ENCODE data around the gene SWSAP1.
"Not testable (repeated sequence)": the region's sequence is repeated elsewhere in the genome, so short reads cannot be mapped to it uniquely, and the experiment has no call there.

The SWSAP1 gene, protein sequence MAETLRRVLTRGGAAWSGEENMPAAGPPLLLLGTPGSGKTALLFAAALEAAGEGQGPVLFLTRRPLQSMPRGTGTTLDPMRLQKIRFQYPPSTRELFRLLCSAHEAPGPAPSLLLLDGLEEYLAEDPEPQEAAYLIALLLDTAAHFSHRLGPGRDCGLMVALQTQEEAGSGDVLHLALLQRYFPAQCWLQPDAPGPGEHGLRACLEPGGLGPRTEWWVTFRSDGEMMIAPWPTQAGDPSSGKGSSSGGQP

DNA sequence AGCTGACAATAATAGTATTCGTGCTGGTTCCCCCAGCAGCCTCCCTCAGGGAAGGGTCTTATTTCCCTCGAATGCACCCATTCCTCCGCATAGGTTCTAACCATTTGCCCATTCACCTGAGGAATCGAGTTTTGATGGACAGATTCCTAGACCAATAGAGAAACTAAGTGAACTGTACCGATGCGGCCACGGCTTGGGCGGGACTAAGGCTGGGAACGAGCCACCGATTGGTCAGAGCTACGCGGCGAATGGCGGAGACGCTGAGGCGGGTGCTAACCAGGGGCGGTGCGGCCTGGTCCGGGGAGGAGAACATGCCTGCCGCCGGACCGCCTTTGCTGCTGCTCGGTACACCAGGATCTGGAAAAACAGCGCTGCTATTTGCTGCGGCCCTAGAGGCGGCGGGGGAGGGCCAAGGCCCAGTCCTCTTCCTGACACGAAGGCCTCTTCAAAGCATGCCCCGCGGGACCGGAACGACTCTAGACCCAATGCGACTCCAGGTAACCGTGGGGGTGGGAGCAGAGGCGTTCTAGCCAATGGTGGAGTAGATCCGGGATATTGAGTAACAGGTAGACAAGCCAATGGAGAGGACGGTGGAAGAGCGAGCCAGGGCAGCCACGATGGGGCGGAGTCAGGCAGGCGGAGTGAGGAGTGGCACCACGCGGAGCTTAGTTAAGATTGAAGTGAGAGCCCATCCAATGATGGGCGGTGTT lies at the start of gene SWSAP1:
Gene SWSAP1 (plus strand): TSS at position 234 of the 710 bp plus-strand sequence. CDS start 15 bp downstream, at position 249.
- DNase-seq (ENCODE audit: low spot score), result peak; percentile 100

DNA sequence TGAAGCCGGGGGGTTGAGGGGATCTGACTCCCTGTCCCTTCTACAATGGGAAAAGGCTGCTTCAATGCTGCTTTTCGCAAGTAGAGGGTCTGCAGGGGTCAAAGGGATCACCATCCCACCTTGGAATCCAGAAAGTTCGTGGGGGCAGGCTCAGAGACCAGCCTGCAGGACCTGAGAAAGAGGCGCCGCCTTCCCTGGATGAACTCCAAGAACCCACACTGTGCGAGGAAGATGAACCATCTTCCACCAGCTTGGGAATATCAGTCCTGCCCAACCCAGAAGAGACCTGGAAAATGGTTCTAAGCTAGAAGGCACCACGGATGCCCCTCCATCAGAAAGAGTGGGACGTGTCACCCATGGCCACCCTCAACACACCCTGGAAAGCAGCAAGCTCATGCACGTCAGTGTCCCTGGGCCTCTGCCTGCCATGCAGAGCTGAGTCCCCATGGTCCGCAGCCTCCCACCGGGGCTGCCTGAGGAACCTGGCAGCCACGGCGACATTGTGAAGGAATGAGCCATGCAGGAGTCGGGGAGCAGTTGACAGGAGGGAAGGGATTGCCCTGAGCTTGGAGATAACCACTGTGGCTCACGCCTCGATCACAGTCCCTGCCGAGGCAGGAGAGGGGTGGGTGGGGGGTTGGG lies 49.6 kb upstream of the SWSAP1 start:
- no peak for DNase-seq (ENCODE audit: low spot score)

DNA sequence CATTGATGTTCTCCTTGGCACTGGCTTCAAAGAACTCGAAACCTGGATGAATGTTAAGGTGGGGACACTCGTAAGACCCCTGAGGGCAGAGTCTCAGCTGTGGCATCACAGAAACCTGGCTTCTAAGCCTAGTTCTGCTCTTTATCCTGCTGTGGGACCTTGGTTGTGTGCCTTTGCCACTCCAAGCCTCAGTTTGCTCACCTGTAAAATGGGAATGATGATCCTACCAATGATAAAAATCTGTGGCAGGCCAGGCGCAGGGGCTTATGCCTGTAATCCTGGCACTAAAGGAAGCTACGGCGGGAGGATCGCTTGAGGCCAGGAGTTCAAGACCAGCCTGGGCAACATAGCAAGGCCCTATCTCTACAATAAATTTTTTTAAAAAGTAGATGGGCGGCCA lies 48.9 kb upstream of the SWSAP1 start:
- no peak for DNase-seq (ENCODE audit: low spot score)

DNA sequence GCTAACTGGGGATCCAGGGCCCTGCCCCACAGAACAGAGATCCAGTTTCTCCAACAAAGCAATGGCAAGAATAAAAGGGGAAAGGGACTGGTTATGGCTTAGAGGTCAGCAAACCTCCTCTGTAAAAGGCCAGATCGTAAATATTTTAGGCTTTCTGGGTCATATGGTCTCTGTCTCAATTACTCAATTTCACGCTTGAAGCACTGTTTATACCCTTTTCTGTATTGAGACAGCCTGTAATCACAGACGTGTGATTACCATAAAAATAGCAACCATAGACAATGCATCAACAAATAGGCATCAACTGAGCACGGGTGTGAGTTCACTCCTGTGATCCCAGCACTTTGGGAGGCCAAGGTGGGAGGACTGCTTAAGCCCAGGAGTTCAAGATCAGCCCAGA lies 44.3 kb upstream of the SWSAP1 start:
- no peak for DNase-seq (ENCODE audit: low spot score)

DNA sequence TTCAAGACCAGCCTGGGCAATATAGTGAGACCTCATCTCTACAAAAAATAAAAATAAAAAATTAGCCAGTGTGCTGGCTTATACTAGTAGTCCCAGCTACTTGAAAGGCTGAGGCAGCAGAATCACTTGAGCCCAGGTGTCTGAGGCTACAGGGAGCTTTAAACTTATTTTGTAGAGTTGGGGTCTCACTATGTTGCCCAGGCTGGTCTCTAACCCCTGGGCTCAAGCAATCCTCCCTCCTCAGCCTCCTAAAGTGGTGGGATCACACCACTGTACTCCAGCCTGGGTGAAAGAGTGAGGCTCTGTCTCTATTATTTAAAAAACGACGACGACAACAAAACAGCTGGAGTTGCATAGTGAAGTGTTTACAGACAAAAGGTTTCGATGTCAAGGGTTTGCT lies 43.0 kb upstream of the SWSAP1 start:
- DNase-seq (ENCODE audit: low spot score), result no peak

DNA sequence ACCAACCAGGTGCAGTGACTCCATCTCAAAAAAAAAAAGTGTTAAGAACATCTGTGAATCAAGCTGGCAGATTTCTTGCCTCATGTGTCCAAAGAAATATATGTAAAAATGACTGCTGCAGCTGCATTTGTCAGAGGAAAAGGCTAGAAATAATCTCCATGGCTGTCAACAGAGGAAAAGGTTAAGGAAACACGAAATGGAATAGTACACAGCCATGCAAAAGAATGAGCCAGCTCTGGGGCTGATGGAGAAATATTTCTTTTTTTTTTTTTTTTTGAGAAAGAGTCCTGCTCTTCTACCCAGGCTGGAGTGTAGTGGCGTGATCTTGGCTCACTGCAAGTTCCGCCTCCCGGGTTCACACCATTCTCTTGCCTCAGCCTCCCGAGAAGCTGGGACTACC lies 41.6 kb upstream of the SWSAP1 start:
- DNase-seq (ENCODE audit: low spot score), result no peak

DNA sequence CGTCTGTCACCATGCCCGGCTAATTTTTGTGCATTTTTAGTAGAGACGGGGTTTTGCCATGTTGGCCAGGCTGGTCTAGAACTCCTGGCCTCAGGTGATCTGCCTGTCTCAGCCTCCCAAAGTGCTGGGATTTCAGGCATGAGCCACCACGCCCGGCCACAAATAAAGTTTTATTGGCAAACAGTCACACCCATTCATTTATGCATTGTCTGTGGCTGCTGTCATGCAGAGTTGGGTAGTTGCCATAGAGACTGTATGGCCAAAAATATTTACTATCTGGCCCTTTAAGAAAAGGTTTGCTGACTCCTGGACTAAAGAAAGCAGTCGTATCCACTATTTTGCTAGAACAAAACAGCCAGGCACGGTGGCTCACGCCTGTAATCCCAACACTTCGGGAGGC lies 40.6 kb upstream of the SWSAP1 start:
- not testable (repeated sequence) for DNase-seq (ENCODE audit: low spot score)

DNA sequence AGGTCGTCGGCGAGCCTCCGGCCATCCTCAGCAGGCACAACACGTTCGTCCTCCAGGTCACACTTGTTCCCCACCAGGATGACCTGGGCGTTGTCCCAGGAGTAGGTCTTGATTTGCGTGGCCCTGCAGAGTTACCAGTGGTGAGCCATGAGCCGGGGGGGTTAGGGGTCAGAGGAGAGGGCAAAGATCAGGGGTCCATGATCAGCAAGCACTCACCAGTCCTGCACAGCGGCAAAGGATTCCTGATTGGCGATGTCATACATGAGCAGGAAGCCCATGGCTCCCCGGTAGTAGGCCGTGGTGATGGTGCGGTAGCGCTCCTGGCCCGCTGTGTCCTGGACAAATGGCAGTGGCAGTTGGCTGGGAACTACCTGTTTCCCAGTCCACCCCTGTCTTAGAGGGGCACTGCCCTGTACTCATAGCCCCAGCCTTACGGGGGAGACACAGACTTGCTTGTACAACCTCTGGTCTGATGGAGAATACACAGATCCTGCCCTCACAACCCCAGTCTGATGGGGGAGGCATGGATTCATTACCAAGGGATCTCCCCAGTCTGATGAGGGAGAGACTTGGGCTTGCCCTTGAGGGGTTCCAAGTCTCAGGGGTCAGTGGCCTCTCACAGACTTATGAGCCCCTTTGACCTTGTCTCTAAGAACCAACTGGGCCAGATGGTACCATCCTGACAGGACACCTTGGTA lies 38.9 kb upstream of the SWSAP1 start:
- no peak for DNase-seq (ENCODE audit: low spot score)

DNA sequence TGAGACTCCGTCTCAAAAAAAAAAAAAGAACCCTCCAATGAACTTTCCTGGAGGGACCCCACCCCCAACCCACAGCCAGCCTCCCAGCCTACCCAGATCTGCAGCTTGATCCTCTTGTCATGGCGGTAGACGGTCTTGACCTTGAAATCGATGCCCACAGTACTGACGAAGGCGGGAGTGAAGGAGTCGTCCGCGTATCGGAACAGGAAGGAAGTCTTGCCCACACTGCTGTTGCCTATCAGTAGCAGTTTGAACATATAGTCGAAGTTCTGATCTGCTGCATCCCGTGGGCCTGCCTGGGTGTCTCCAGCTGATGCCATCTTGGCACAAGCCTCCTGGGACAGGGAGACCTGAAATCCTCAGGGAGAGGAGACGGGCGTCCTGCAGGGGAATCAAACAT lies 37.4 kb upstream of the SWSAP1 start:
- DNase-seq (ENCODE audit: low spot score), result no peak

DNA sequence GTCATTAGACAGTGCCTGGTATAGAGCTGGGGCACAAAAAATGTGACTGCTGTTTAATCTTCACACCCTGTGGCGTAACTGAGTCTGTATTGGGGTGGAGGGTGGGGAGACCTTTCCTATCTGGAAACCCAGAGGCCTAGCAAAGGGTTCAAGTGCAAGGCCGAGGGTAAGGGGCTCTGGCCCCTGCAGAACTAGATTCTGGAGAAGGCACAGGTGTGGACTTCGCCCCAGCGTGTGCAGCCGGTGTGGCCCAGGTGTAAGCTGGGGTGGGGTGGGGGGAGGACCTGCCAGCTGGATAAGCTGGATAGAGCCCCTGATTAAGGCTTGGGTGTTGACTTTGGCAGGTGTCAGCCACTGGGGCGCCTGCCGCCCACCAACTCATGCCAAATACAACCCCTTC lies 36.3 kb upstream of the SWSAP1 start:
- no peak for DNase-seq (ENCODE audit: low spot score)

DNA sequence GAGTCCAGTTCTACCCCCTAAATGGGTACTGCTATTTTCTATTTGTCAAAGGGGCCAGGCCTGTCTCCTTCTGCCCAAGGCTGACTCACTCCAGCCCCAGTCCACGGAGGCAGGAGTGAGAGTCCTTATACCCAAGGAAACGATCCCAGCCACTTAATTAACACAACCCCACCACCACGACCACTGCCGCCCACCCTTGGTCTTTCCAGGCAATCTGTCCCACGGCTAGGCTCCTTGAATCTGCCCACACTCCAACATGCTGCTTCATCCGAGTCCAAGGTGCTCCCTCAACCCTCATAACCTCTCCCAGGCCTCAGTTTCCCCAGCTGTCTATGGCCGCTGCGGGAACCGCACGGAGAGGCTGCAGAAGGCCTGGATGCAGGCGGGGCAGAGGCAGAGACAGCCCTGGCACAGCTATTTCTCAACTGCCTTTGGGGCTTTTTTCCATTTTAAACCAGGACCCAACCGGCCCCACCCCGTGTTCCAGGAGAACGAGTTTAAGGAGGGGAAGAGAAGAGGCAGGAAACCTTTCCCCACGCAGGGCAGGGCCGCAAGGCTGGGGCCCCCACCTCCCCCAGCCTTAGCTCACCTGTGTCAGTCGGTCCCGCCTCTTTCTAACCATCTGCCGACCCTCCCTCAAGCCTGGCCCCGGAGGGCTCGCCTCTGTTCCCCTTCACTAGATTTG lies 35.8 kb upstream of the SWSAP1 start:
- no peak for DNase-seq (ENCODE audit: low spot score)

DNA sequence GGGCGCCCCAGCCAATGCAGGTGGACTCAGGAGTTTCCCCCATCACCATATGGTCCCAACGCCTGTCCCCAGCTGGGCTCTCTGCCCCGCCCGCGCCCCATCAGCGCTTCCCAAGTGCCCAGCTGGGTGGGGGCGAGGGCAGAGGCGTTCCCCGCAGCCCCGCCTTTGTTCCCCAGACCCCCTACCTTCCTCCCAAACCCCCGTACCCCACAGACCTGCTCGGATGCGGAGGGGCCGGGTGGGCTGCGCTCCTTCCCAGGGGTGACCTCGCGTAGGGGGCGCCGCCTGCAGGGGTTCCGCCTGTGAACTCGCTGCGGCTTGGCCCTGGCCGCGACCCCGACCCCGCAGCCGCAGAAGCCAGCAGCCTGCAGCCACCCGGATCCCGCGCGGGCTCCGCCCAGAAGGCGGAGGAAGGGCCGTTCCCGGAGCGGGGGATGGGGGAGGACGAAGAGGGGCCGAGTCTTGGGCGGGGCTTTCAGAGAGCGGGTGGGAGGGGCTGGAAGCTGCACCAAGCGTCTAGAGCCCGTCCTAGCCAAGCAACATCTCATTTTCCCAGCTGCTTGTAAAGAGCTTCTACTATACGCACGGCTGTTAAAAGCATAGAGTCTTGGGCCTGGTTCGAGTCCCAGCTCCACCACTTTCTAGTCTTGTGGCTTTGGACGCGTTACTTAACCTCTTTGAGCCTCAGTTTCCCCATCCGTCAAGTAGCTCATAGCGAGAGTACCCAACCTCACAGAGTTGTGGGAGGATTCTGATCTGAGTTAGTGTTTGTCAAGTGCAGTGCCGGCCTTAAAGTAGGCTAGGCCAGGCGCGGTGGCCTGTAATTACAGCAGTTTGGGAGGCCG lies 35.0 kb upstream of the SWSAP1 start, which contains the start of gene RAB3D:
Gene RAB3D (minus strand): TSS at position 404 of the 845 bp plus-strand sequence. CDS start 2,258 bp downstream, outside the sequence.
- peak; percentile 97 for DNase-seq (ENCODE audit: low spot score)

DNA sequence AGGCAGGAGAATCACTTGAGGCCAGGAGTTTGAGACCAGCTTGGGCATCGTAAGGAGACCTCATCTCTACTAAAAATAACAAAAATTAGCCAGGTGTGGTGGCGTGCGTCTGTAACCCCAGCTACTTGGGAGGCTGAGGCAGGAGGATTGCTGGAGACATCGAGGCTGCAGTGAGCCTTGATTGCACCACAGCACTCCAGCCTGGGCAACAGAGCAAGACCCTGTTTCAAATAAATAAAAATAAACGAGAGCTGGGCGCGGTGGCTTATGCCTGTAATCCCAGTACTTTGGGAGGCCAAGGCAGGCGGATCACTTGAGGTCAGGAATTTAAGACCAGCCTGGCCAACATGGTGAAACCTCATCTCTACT lies 34.4 kb upstream of the SWSAP1 start:
- DNase-seq (ENCODE audit: low spot score), result not testable (repeated sequence)

DNA sequence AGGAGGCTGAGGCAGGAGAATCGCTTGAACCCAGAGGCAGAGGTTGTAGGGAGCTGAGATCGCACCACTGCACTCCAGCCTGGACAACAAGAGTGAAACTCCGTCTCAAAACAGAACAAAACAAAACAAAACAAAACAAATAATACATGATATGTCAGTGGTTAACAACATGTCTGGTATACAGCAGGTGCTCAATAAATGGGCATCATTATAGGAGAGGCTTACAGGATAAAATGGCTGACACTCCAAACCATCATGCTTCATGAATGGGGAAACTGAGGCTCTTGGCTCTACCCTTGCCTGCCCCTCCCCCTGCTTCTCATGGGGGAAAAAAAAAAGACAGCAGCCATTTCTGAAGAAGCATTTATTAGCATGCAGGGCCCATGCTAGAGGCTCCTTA lies 32.0 kb upstream of the SWSAP1 start:
- no peak for DNase-seq (ENCODE audit: low spot score)

DNA sequence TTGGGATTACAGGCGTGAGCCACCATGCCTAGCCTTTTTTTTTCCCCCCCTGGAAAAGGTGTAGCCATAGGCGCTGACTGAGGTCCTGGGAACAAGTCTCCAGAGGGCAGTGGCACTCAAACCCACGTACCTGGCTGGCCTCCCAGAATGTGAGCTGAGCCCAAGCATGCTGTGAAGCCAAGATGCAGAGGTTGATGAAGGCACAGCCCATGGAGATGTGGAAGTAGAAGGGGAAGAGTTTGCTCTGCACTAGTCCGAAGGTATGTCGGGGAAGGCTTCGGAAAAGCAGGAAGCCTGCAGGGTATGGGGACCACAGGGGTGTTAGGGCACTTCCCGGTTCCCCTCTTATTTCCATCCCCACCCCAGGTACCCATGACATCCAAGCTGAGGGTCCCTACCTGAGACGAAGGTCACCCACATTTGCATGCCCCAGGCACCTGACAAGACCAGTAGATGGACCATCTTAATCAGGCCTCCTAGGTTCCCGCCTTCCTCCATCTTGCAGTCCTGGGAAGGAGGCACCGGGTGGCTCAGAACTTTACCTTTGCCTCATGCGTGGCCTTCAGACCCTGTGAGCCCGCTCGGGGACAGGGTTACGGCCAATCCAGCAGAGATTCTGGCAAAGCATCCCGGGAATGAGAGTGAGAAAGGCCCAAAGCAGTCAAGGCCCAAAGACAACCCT lies 29.2 kb upstream of the SWSAP1 start:
- DNase-seq (ENCODE audit: low spot score), result no peak

DNA sequence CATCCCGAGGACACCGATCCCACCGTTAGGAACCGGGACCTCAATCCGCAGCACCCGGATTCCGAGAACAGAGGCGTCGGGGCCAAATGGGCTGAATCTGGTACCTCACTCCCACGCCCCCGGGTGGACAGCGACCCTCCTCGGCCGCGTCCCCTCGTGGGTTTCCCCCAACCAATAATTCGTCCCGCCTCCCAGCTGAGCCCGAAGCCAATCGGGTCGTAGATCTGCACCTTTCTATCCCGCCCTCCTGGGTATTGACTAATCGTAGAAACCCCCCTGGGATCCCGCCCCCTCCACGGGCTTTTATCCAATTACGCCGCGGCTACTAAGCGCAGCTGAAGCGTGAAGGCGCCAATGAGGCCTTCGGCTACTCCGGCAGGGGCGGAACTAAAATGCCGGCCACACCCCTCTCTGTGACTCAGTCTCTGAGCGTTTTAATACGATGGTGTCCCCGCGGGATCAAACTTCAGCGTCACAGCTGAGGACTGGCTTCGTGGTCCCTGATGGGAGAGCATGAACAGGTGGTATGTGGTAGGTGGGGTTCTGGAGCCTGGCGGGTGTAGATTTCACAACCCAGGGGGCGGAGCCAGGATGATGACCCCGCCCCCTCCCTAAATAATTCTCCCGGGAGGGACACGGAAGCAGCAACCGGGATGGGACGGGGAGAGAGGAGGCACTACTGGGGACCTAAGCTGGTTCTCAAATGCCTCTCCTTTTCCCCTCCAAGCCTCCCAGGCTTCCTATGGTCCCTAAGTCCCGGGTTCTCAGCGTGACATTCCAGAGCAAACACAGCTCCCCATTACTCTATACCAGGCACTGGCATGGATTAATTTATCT lies 28.1 kb upstream of the SWSAP1 start, which contains the start of the genes CCDC159 and TMEM205:
Gene CCDC159 (plus strand): TSS at position 416 of the 837 bp plus-strand sequence. CDS start 88 bp downstream, at position 504.
Gene TMEM205 (minus strand): TSS at position 165 of the 837 bp plus-strand sequence. CDS start 649 bp downstream, outside the sequence.
- peak; percentile 97 for DNase-seq (ENCODE audit: low spot score)

DNA sequence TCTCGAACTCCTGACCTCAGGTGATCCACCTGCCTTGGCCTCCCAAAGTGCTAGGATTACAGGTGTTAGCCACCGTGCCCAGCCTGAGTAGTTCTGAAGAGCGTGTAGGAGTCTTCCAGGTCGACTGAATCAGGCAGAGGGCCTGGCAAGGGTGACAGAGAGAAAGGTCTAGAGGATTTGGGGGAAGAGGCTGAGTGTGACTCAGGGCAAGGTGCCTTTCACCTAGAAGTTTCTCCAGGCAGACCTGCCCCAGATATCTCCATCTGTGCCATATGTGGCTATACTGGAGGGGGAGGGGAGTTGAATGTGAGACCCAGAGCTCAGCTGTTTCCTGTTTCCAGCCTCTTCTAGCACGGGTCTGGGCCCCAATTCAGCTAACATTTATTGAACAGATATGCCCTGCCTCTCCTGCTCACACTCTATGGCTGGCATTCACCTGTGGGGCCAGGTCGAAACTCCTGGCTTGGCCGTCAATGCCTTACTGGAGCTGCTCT lies 26.9 kb upstream of the SWSAP1 start:
- DNase-seq (ENCODE audit: low spot score), result no peak

DNA sequence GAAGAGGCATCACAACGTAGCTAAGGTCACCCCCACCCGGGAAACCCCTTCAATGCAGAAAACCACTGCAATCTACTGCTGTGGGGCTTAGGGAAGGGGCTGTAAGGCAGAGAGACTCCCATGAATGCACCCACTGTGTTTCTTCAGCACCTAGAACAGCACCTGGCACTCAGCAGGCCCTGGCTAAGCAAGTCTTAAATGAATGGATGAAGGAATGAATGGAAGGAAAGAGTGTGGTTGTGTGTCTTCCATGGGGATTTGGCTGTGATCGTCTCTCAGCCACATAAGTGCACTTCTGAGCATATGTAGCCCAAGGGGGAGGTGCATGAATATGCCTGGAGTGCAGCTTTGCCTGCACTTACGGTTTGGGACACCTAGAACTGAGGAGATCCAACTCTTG lies 25.3 kb upstream of the SWSAP1 start:
- DNase-seq (ENCODE audit: low spot score), result no peak

DNA sequence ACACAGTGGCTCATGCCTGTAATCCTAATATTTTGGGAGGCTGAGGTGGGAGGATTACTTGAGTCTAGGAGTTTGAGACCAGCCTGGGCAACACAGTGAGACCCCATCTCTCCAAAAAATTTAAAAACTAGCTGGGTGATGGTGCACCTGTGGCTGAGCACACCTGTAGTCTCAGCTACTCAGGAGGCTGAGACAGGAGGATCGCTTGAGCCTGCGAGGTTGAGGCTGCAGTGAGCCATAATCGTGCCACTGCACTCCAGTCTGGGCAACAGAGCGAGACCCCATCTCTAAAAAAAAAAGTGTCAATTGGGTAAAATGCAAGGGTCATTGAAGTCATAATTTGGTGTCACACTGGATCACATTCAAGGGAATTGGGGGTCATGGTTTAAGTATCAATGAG lies 20.4 kb upstream of the SWSAP1 start:
- not testable (repeated sequence) for DNase-seq (ENCODE audit: low spot score)
